Measurements from ENCODE around the gene CTCFL. TPM values are rescaled to one million over a fixed set of nuclear protein-coding genes. Genes with fewer than 3 reads are reported as not detected.
A peak's percentile ranks its signal among the peaks of the same experiment; 100 is the strongest.
"Not testable (repeated sequence)": the region's sequence is repeated elsewhere in the genome, so short reads cannot be mapped to it uniquely, and the experiment has no call there.

Gene CTCFL
- total and polyA plus RNA-seq, 4 experiments from 2014 or later = not detected

GRCh38 chr20:57523782-57524181 lies 1.2 kb downstream of the CTCFL start:
- no peak overlapping the region for H3K27ac ChIP-seq (ENCODE audit: low read depth, low read length)
- no peak for DNase-seq
- Mint-ChIP-seq H3K4me1 (peaks cover 6 to 11% (median 8%) of the 10 kb centered on the region in 4 donors), H3K4me3 (peak overlapping the region in 1 of 8 donors; percentile 26), H3K27me3 (peaks cover 0 to 2% of the 10 kb centered on the region in 2 donors), H3K9me3 (peaks cover 0 to 1% (median 0%) of the 10 kb centered on the region in 8 donors), H3K36me3 (no peaks in the 10 kb centered on the region), H3K27ac (no peak overlapping the region)
- ChIA-PET POLR2A (ENCODE audit: partially characterized antibody) (no interaction called here), CTCF (ENCODE audit: partially characterized antibody) (no interaction called here)
- H3K4me1 ChIP-seq (ENCODE audit: insufficient read depth, low read length) = no peaks in the 10 kb centered on the region
- H3K27me3 ChIP-seq (ENCODE audit: insufficient read depth, low read length) = no peaks in the 10 kb centered on the region
- H3K9me3 ChIP-seq (ENCODE audit: control insufficient read depth in 1 of 2, low read length in 2 of 2) = no peaks in the 10 kb centered on the region
- intact Hi-C loops (cut with micrococcal nuclease) = no loop called here
- no peak overlapping the region for H3K4me3 ChIP-seq (ENCODE audit: low read length in 2 of 2)
- no peaks in the 10 kb centered on the region for H3K36me3 ChIP-seq (ENCODE audit: insufficient read depth, low read length)

GRCh38 chr20:57522380-57523140 lies 2.4 kb downstream of the CTCFL start:
- ChIA-PET CTCF (ENCODE audit: partially characterized antibody) (interaction anchor here (0.5 kb wide), 1 partner anchor 11 kb away, joined by 3 read pairs; no protein-coding TSS in a partner anchor), POLR2A (ENCODE audit: partially characterized antibody) (no interaction called here)
- no peak overlapping the region for H3K4me3 ChIP-seq (ENCODE audit: low read length in 2 of 2)
- peaks cover 0 to 1% (median 0%) of the 10 kb centered on the region in 8 donors for H3K9me3 Mint-ChIP-seq
- no peaks in the 10 kb centered on the region for H3K36me3 ChIP-seq (ENCODE audit: insufficient read depth, low read length)
- no peak overlapping the region for H3K4me3 Mint-ChIP-seq
- H3K36me3 Mint-ChIP-seq = no peaks in the 10 kb centered on the region
- DNase-seq = no peak
- no peaks in the 10 kb centered on the region for H3K9me3 ChIP-seq (ENCODE audit: control insufficient read depth in 1 of 2, low read length in 2 of 2)
- H3K27ac Mint-ChIP-seq = peak overlapping the region in 4 of 7 donors; percentile 9 to 23 (median 11)
- intact Hi-C loops (cut with micrococcal nuclease) = no loop called here
- peaks cover 6 to 11% (median 8%) of the 10 kb centered on the region in 4 donors for H3K4me1 Mint-ChIP-seq
- no peaks in the 10 kb centered on the region for H3K4me1 ChIP-seq (ENCODE audit: insufficient read depth, low read length)
- H3K27ac ChIP-seq (ENCODE audit: low read depth, low read length) = no peak overlapping the region
- H3K27me3 ChIP-seq (ENCODE audit: insufficient read depth, low read length) = no peaks in the 10 kb centered on the region
- H3K27me3 Mint-ChIP-seq = peaks cover 0 to 2% of the 10 kb centered on the region in 2 donors

GRCh38 chr20:57517904-57518303 lies 7.0 kb downstream of the CTCFL start:
- Mint-ChIP-seq H3K27me3 (peaks cover 2 to 5% of the 10 kb centered on the region in 2 donors), H3K9me3 (peaks cover 0 to 1% (median 0%) of the 10 kb centered on the region in 8 donors), H3K4me1 (peaks cover 5 to 6% (median 5%) of the 10 kb centered on the region in 4 donors), H3K36me3 (no peaks in the 10 kb centered on the region), H3K4me3 (no peak overlapping the region), H3K27ac (no peak overlapping the region)
- DNase-seq = no peak
- H3K4me1 ChIP-seq (ENCODE audit: insufficient read depth, low read length) = no peaks in the 10 kb centered on the region
- no peak overlapping the region for H3K27ac ChIP-seq (ENCODE audit: low read depth, low read length)
- no peaks in the 10 kb centered on the region for H3K27me3 ChIP-seq (ENCODE audit: insufficient read depth, low read length)
- ChIA-PET CTCF (ENCODE audit: partially characterized antibody) (no interaction called here), POLR2A (ENCODE audit: partially characterized antibody) (no interaction called here)
- intact Hi-C loops (cut with micrococcal nuclease) = no loop called here
- no peak overlapping the region for H3K4me3 ChIP-seq (ENCODE audit: low read length in 2 of 2)
- H3K9me3 ChIP-seq (ENCODE audit: control insufficient read depth in 1 of 2, low read length in 2 of 2) = no peaks in the 10 kb centered on the region
- H3K36me3 ChIP-seq (ENCODE audit: insufficient read depth, low read length) = no peaks in the 10 kb centered on the region

GRCh38 chr20:57514273-57514751 lies 10.6 kb downstream of the CTCFL start:
- H3K9me3 ChIP-seq (ENCODE audit: control insufficient read depth in 1 of 2, low read length in 2 of 2) = no peaks in the 10 kb centered on the region
- DNase-seq = peak in 2 of 5 donors; percentile 6 to 17
- no peaks in the 10 kb centered on the region for H3K27me3 ChIP-seq (ENCODE audit: insufficient read depth, low read length)
- POLR2A ChIA-PET (ENCODE audit: partially characterized antibody) = no interaction called here
- intact Hi-C loops (cut with micrococcal nuclease) = loop anchor here (2.0 to 5.0 kb wide), 3 partner anchors 82 to 694 kb away; no protein-coding TSS in a partner anchor
- Mint-ChIP-seq H3K27me3 (peaks cover 2 to 10% of the 10 kb centered on the region in 2 donors), H3K9me3 (no peaks in the 10 kb centered on the region), H3K4me3 (no peak overlapping the region), H3K27ac (no peak overlapping the region), H3K36me3 (no peaks in the 10 kb centered on the region), H3K4me1 (no peaks in the 10 kb centered on the region)
- H3K4me3 ChIP-seq (ENCODE audit: low read length in 2 of 2) = no peak overlapping the region
- no peak overlapping the region for H3K27ac ChIP-seq (ENCODE audit: low read depth, low read length)
- H3K36me3 ChIP-seq (ENCODE audit: insufficient read depth, low read length) = no peaks in the 10 kb centered on the region
- CTCF ChIA-PET (ENCODE audit: partially characterized antibody) = no interaction called here
- no peaks in the 10 kb centered on the region for H3K4me1 ChIP-seq (ENCODE audit: insufficient read depth, low read length)

GRCh38 chr20:57513199-57513598 lies 11.7 kb downstream of the CTCFL start:
- H3K9me3 ChIP-seq (ENCODE audit: control insufficient read depth in 1 of 2, low read length in 2 of 2) = no peaks in the 10 kb centered on the region
- no peaks in the 10 kb centered on the region for H3K36me3 ChIP-seq (ENCODE audit: insufficient read depth, low read length)
- DNase-seq = no peak
- intact Hi-C loops (cut with micrococcal nuclease) = loop anchor here (5.0 kb wide), 1 partner anchor 421 kb away; no protein-coding TSS in a partner anchor
- Mint-ChIP-seq H3K27me3 (peaks cover 2 to 10% of the 10 kb centered on the region in 2 donors), H3K9me3 (no peaks in the 10 kb centered on the region), H3K4me3 (no peak overlapping the region), H3K36me3 (no peaks in the 10 kb centered on the region), H3K27ac (no peak overlapping the region), H3K4me1 (no peaks in the 10 kb centered on the region)
- H3K27me3 ChIP-seq (ENCODE audit: insufficient read depth, low read length) = no peaks in the 10 kb centered on the region
- H3K4me1 ChIP-seq (ENCODE audit: insufficient read depth, low read length) = no peaks in the 10 kb centered on the region
- H3K4me3 ChIP-seq (ENCODE audit: low read length in 2 of 2) = no peak overlapping the region
- ChIA-PET CTCF (ENCODE audit: partially characterized antibody) (interaction anchor here (0.8 kb wide), 1 partner anchor 83 kb away, joined by 3 read pairs; no protein-coding TSS in a partner anchor), POLR2A (ENCODE audit: partially characterized antibody) (no interaction called here)
- H3K27ac ChIP-seq (ENCODE audit: low read depth, low read length) = no peak overlapping the region

- Histone ChIP-seq H3K4me3 (ENCODE audit: low read length in 2 of 2) (no peak overlapping the region), H3K36me3 (ENCODE audit: insufficient read depth, low read length) (no peaks in the 10 kb centered on the region), H3K9me3 (ENCODE audit: control insufficient read depth in 1 of 2, low read length in 2 of 2) (no peaks in the 10 kb centered on the region), H3K27ac (ENCODE audit: low read depth, low read length) (no peak overlapping the region), H3K27me3 (ENCODE audit: insufficient read depth, low read length) (no peaks in the 10 kb centered on the region), H3K4me1 (ENCODE audit: insufficient read depth, low read length) (no peaks in the 10 kb centered on the region)
- ChIA-PET POLR2A (ENCODE audit: partially characterized antibody) (no interaction called here), CTCF (ENCODE audit: partially characterized antibody) (interaction anchor here (1.1 kb wide), 1 partner anchor 8 kb away, joined by 3 read pairs; no protein-coding TSS in a partner anchor)
- DNase-seq = no peak
- Mint-ChIP-seq H3K36me3 (no peaks in the 10 kb centered on the region), H3K4me3 (no peak overlapping the region), H3K27me3 (peaks cover 3 to 10% of the 10 kb centered on the region in 2 donors), H3K4me1 (no peaks in the 10 kb centered on the region), H3K27ac (no peak overlapping the region), H3K9me3 (no peaks in the 10 kb centered on the region)
- intact Hi-C loops (cut with micrococcal nuclease) = loop anchor here (5.0 kb wide), 1 partner anchor 420 kb away; no protein-coding TSS in a partner anchor
Measured at GRCh38 chr20:57512432-57512831, 12.5 kb downstream of the CTCFL start.

- CTCF ChIA-PET (ENCODE audit: partially characterized antibody) = interaction anchor here (0.7 to 1.1 kb wide), 2 partner anchors 9 to 10 kb away, joined by 3 read pairs; no protein-coding TSS in a partner anchor
- H3K4me3 ChIP-seq (ENCODE audit: low read length in 2 of 2); H3K27ac Mint-ChIP-seq; H3K36me3 Mint-ChIP-seq; H3K27ac ChIP-seq (ENCODE audit: low read depth, low read length); H3K4me1 ChIP-seq (ENCODE audit: insufficient read depth, low read length); H3K27me3 Mint-ChIP-seq; DNase-seq; H3K4me1 Mint-ChIP-seq; POLR2A ChIA-PET (ENCODE audit: partially characterized antibody); H3K9me3 Mint-ChIP-seq; H3K36me3 ChIP-seq (ENCODE audit: insufficient read depth, low read length); H3K27me3 ChIP-seq (ENCODE audit: insufficient read depth, low read length); H3K9me3 ChIP-seq (ENCODE audit: control insufficient read depth in 1 of 2, low read length in 2 of 2); H3K4me3 Mint-ChIP-seq: not testable (repeated sequence)
- intact Hi-C loops (cut with micrococcal nuclease) = loop anchor here (5.0 kb wide), 1 partner anchor 419 kb away; no protein-coding TSS in a partner anchor
Measured at GRCh38 chr20:57511709-57512108, 13.2 kb downstream of the CTCFL start.

Measured in CD4-positive, alpha-beta memory T cell (primary cell).